ENCODE results near the gene TMEM11.

GRCh38 chr17:21160401-21160800, 53.6 kb downstream of the TMEM11 start:
- no peak for TF ChIP-seq POLR2A (IDR thresholded peaks at IDR 0.05)
- TF ChIP-seq CTCF (IDR thresholded peaks at IDR 0.05): no peak

Data from body of pancreas (tissue), 4 donors.